ENCODE data around the gene CD164L2.

- TF ChIP-seq POLR2AphosphoS5 (IDR thresholded peaks at IDR 0.05) (no peak), EP300 (IDR thresholded peaks at IDR 0.05) (no peak), CTCF (IDR thresholded peaks at IDR 0.05) (no peak), POLR2A (IDR thresholded peaks at IDR 0.05; ENCODE audit: low read depth) (no peak)
Measured at GRCh38 chr1:27353629-27354028, 29.5 kb downstream of the CD164L2 start.
